ENCODE data around the gene SIDT1.

Gene SIDT1

GRCh38 chr3:113654310-113654709 lies 122.0 kb downstream of the SIDT1 start:
- TF ChIP-seq, protein P1, sequence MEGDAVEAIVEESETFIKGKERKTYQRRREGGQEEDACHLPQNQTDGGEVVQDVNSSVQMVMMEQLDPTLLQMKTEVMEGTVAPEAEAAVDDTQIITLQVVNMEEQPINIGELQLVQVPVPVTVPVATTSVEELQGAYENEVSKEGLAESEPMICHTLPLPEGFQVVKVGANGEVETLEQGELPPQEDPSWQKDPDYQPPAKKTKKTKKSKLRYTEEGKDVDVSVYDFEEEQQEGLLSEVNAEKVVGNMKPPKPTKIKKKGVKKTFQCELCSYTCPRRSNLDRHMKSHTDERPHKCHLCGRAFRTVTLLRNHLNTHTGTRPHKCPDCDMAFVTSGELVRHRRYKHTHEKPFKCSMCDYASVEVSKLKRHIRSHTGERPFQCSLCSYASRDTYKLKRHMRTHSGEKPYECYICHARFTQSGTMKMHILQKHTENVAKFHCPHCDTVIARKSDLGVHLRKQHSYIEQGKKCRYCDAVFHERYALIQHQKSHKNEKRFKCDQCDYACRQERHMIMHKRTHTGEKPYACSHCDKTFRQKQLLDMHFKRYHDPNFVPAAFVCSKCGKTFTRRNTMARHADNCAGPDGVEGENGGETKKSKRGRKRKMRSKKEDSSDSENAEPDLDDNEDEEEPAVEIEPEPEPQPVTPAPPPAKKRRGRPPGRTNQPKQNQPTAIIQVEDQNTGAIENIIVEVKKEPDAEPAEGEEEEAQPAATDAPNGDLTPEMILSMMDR (IDR thresholded peaks at IDR 0.05; ENCODE audit: insufficient read depth, low read depth, low read length, missing control alignments), result no peak
- DNase-seq (ENCODE audit: low read depth), result no peak
- no peak overlapping the region for H3K4me3 ChIP-seq (ENCODE audit: low read depth, low read length)

DNA sequence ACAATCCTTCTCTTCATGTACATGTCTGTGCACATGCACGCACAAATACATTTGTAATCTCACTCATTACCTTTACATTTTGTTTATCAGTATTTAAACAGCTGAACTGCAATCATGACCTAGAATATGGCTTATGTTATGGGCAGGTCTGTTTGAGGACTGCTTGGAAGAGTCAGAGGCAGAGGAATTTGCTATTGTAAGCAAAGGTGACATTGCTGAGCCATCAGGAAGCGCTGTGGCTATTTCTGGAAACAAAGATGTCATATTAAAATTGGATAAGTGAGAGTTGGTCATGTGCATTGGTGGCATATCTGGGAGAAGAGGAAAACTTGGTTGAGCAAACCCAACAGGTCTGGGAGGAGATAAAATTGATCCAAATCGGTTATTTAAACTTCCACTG lies 122.5 kb downstream of the SIDT1 start:
- TF ChIP-seq, protein P1 (IDR thresholded peaks at IDR 0.05; ENCODE audit: insufficient read depth, low read depth, low read length, missing control alignments), result no peak
- no peak for DNase-seq (ENCODE audit: low read depth)
- no peak overlapping the region for H3K4me3 ChIP-seq (ENCODE audit: low read depth, low read length)

- no peak for DNase-seq (ENCODE audit: low read depth)
- H3K4me3 ChIP-seq (ENCODE audit: low read depth, low read length), result no peak overlapping the region
- TF ChIP-seq, protein P1 (IDR thresholded peaks at IDR 0.05; ENCODE audit: insufficient read depth, low read depth, low read length, missing control alignments), result no peak
Measured at GRCh38 chr3:113658107-113658506, 125.8 kb downstream of the SIDT1 start.

DNA sequence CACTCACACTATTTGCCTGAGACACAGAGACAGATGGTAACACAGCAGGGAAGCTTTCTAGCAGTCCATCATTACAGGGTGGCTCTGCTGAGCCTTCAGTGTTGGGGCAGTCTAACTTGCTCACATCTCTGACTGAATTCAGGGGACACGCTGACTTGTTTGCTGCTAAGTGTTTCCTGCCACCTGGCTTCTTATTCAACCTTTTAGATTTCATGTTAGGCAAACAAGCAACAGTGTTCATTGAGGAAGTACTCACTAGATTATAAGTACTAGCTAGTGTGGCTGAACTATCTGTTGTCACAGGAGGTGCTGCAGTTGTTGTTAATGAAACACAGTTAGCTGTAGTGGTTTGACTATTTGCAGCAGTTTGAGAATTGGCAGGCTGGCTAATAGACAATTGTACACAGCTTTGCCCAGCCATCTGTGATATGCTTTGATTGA lies 126.8 kb downstream of the SIDT1 start:
- TF ChIP-seq, protein P1 (IDR thresholded peaks at IDR 0.05; ENCODE audit: insufficient read depth, low read depth, low read length, missing control alignments), result no peak
- DNase-seq (ENCODE audit: low read depth), result peak; percentile 20
- H3K4me3 ChIP-seq (ENCODE audit: low read depth, low read length), result no peak overlapping the region

- TF ChIP-seq, protein P1 (IDR thresholded peaks at IDR 0.05; ENCODE audit: insufficient read depth, low read depth, low read length, missing control alignments), result no peak
- H3K4me3 ChIP-seq (ENCODE audit: low read depth, low read length), result no peak overlapping the region
Measured at GRCh38 chr3:113659996-113660395, 127.6 kb downstream of the SIDT1 start.

GRCh38 chr3:113660458-113660857 lies 128.1 kb downstream of the SIDT1 start:
- TF ChIP-seq, protein P1 (IDR thresholded peaks at IDR 0.05; ENCODE audit: insufficient read depth, low read depth, low read length, missing control alignments), result no peak
- peak; percentile 47 for DNase-seq (ENCODE audit: low read depth)
- H3K4me3 ChIP-seq (ENCODE audit: low read depth, low read length), result no peak overlapping the region

More at GRCh38 chr3:113659996-113660395, 127.6 kb downstream of the SIDT1 start:
- DNase-seq (ENCODE audit: low read depth), result no peak

DNA sequence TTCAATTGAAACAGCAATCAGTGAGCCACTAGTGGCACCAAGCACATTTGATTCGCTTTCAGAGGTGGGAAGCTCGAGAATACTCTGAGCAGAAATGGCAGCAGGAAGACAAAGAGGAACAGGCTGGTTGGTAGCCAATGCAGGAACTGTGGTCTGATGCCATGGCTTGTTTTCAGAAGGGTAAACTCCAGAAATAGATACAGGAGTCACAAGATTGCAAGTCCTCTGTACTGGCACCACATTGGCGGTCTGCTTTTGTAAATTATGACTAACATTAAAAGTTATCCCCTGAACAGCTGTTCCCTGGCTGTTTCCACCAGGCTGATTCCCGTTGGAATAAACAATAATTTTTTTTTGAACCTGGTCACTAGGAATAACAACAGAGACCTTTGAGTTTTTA lies 128.5 kb downstream of the SIDT1 start:
- DNase-seq (ENCODE audit: low read depth), result peak; percentile 17
- TF ChIP-seq, protein P1 (IDR thresholded peaks at IDR 0.05; ENCODE audit: insufficient read depth, low read depth, low read length, missing control alignments), result no peak
- H3K4me3 ChIP-seq (ENCODE audit: low read depth, low read length), result no peak overlapping the region

Data from GM12865 (cell line).